Endothelial cell of coronary artery (primary cell): ENCODE results near the gene RBMS3. TPM values are rescaled to one million over a fixed set of nuclear protein-coding genes. Genes with fewer than 3 reads are reported as not detected.

Source experiments
- total RNA-seq: library from RNA; depleted of rRNA; stranded (reverse); fragments of >200 nt; gene quantifications from 2 replicates; pipeline ENCODE4 v1.2.3, GENCODE V29; 2014

RBMS3 gene
- total RNA-seq = 42.9 and 70.9 TPM in 2 replicates

DNA sequence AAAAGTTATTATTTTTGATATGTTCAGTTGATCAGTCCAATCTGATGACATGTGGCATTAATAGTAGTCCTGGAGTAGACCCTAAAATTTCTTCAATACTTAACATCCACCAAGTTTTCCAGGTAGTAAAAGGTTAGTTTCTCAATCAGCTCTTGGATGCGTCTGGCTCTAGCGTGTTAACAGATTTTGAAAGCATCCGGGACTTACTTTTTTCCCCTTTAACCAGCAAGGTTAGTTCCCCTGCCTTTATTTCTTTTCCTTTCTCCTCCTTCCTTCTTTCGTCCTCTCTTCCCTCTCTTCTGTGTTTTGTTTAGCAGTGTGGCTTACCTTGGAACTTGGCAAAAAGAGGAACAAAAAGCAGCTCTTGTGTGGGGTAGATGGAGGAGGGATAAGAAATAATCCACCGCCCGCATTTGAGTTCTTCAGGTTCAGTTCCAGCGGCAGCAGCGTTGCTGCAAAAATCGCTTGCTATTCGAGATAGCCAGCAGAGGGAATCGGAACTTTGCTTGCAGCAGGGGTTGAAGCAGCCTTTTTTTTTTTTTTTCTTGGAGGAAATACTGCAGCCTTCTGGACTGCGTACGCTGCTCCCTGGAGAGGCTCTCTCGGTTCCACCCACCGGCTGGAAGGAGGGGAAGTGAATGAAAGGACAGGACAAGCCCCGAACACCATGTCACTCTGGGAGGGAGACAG lies at the start of gene RBMS3:
RBMS3 (plus strand) TSS at position 668 of the 690 bp plus-strand sequence.

